GM12878 (cell line): Measurements from ENCODE around the gene NT5DC3. TPM values are rescaled to one million over a fixed set of nuclear protein-coding genes. Genes with fewer than 3 reads are reported as not detected.

Experiments
- ATAC-seq: fragments of 200-7000 bp; cut with Tn5 transposase; 3 replicates; pipeline ENCODE4 v1.9.1; 2020; ENCODE audit warnings: mild to moderate bottlenecking, moderate library complexity
- BruUV-seq: library from RNA; stranded (reverse); fragments of 400-500 nt; replicated peaks from 2 replicates; lab custom pipeline; 2021; lab: Mats Ljungman, UMichigan
- CTCF ChIA-PET: fragments of 300-600 bp; sonication (Branson Sonifier 250); formaldehyde crosslinking; extraction: SDS; loops from one replicate; lab custom pipeline; 2021; ENCODE audit warnings: inconsistent platforms; lab: Yijun Ruan, JAX
- POLR2A ChIA-PET: fragments of 350-600 bp; formaldehyde crosslinking; extraction: SDS; loops from one replicate; lab custom pipeline; 2021; ENCODE audit warnings: inconsistent platforms; lab: Charles Lee
- RAD21 ChIA-PET: fragments of 300-600 bp; sonication (Branson Sonifier 250); formaldehyde crosslinking; loops from one replicate; lab custom pipeline; 2023; ENCODE audit warnings: antibody characterized with exemption; ENCODE audit not compliant: unreplicated experiment; lab: Charles Lee
- SMC1A ChIA-PET: fragments of 300-600 bp; sonication (Branson Sonifier 250); formaldehyde crosslinking; loops from one replicate; lab custom pipeline; 2023; ENCODE audit not compliant: unreplicated experiment, uncharacterized antibody; lab: Charles Lee
- DNase-seq: peaks from one replicate; pipeline ENCODE4 v3.0.0-alpha.2; 2011; ENCODE audit warnings: low read depth, low spot score
- FAIRE-seq: peaks from 3 replicates; lab custom pipeline; 2011; peaks lifted over from hg19 to GRCh38; lab: Jason Lieb, UNC
- H2AFZ ChIP-seq: 2 replicates; pipeline ENCODE4 v1.6.0; 2011; ENCODE audit warnings: low read depth, low read length, control low read depth; ENCODE audit not compliant: control insufficient read depth
- H3K27ac ChIP-seq: 2 replicates; pipeline ENCODE4 v1.5.1; 2011; ENCODE audit warnings: control low read depth; ENCODE audit not compliant: control insufficient read depth, insufficient read depth
- H3K27me3 ChIP-seq, 2 experiments: replicated peaks in 1 of 2; 2 replicates each; pipeline versions ENCODE4 v1.6.0 to v1.6.1; 2011; ENCODE audit warnings: low read length in 1 of 2; ENCODE audit not compliant: control insufficient read depth in 2 of 2, insufficient read depth in 2 of 2
- H3K36me3 ChIP-seq, 2 experiments: 2 replicates each; pipeline ENCODE4 v1.5.1; 2011; ENCODE audit warnings: low read length in 1 of 2; ENCODE audit not compliant: control insufficient read depth in 2 of 2, insufficient read depth in 2 of 2
- H3K4me1 ChIP-seq: 2 replicates; pipeline ENCODE4 v1.6.1; 2011; ENCODE audit warnings: mild to moderate bottlenecking, low read length, moderate library complexity, mixed read lengths; ENCODE audit not compliant: control insufficient read depth, insufficient read depth
- H3K4me2 ChIP-seq: 2 replicates; pipeline ENCODE4 v1.6.0; 2011; ENCODE audit warnings: control low read depth; ENCODE audit not compliant: control insufficient read depth, insufficient read depth
- H3K4me3 ChIP-seq: fragments of 200-600 bp; sonication (generic); 2 replicates; pipeline ENCODE4 v1.5.1; 2016
- H3K79me2 ChIP-seq: 2 replicates; pipeline ENCODE4 v1.6.0; 2011; ENCODE audit warnings: low read length; ENCODE audit not compliant: control insufficient read depth, insufficient read depth
- H3K9ac ChIP-seq: 2 replicates; pipeline ENCODE4 v1.8.0; 2011; ENCODE audit warnings: low read length, control low read depth, mixed read lengths; ENCODE audit not compliant: control insufficient read depth, insufficient read depth
- H3K9me3 ChIP-seq: replicated peaks from 3 replicates; pipeline ENCODE4 v1.5.1; 2011; ENCODE audit warnings: mild to moderate bottlenecking, low read length; ENCODE audit not compliant: control insufficient read depth, insufficient read depth
- H4K20me1 ChIP-seq: 2 replicates; pipeline ENCODE4 v1.6.0; 2011; ENCODE audit not compliant: control insufficient read depth, insufficient read depth
- CHD2 ChIP-seq: IDR thresholded peaks from 2 replicates; pipeline ENCODE4 v1.6.1; 2011; ENCODE audit warnings: low read depth, low read length, improper control_type of control experiment, borderline replicate concordance
- ZNF687 ChIP-seq: fragments of 450-650 bp; IDR thresholded peaks from 2 replicates; pipeline ENCODE4 v1.6.1; 2017; ENCODE audit warnings: mild to moderate bottlenecking, moderate library complexity
- WGBS: methylation state at CpG from one replicate; pipeline ENCODE4 v1.1.6; 2016; ENCODE audit warnings: low lambda C conversion rate; ENCODE audit not compliant: insufficient replicate concordance, insufficient coverage; ENCODE audit errors: missing lambda C conversion rate; 5-methylcytosine and 5-hydroxymethylcytosine counted together
- in situ Hi-C: fragments of 300-500 bp; cut with MboI; formaldehyde crosslinking; loops from 9 replicates; pipeline ENCODE4 v1.14.3; 2018; ENCODE audit warnings: mixed read lengths
- intact Hi-C: fragments of 100-400 bp; cut with micrococcal nuclease; formaldehyde crosslinking; loops from one replicate; pipeline ENCODE4 v1.14.2; 2022; ENCODE audit not compliant: unreplicated experiment
- polyA plus RNA-seq, 11 experiments: library from polyadenylated mRNA; depleted of rRNA in 4 of 11; unstranded in 6 of 11; stranded (reverse) in 5 of 11; fragments of >200 nt; fragmentation: Nextera tagmentation in 4 of 11; fragmentation: Illumina TruSeq in 1 of 11; extraction: Ambion mirVana in 4 of 11; extraction: Trizol in 1 of 11; gene quantifications; 1 replicate in 1 of 11; 2 replicates in 10 of 11; pipeline versions ENCODE4 v1.2.1 to v1.2.3, GENCODE V29; 2011 to 2016; ENCODE audit warnings: inconsistent platforms in 2 of 11, missing spikeins in 2 of 11, low read depth in 1 of 11
- total RNA-seq, 4 experiments: library from RNA; depleted of rRNA in 3 of 4; stranded (reverse); fragments of >200 nt in 3 of 4; fragmentation: Illumina TruSeq in 1 of 4; extraction: Trizol in 1 of 4; gene quantifications; 2 replicates each; pipeline versions ENCODE4 v1.2.1 to v1.2.3, GENCODE V29; 2013 to 2021

Gene NT5DC3
- total and polyA plus RNA-seq, 10 of the 15 experiments (the other 5 are each of a cell fraction or from before 2014, with no cell fraction given) = 2.0 to 12.4 (median 5.9) TPM

GRCh38 chr12:103786201-103786600 is 54.8 kb downstream of the NT5DC3 start (continued):
- TF ChIP-seq ZNF687 = no peak

- no peak overlapping the region for H2AFZ ChIP-seq
- WGBS = 73% methylated on average over 4 of the region's 4 CpGs
- H3K27ac ChIP-seq = no peak overlapping the region
- no peaks in the 10 kb centered on the region for H3K9me3 ChIP-seq
- H3K36me3 ChIP-seq = peaks cover 5 to 8% of the 10 kb centered on the region in 2 experiments; a peak in 3 of 4 replicates
- H4K20me1 ChIP-seq = no peaks in the 10 kb centered on the region
- intact Hi-C loops = no loop called here
- BruUV-seq = no TSS peak
- ATAC-seq (no peak), FAIRE-seq (peak; percentile 38), DNase-seq (no peak)
- H3K4me2 ChIP-seq = no peak overlapping the region
- no peak for TF ChIP-seq CHD2
- CTCF ChIA-PET = no interaction called here
- POLR2A ChIA-PET = no interaction called here
- RAD21 ChIA-PET = no interaction called here
- in situ Hi-C loops = no loop called here
- SMC1A ChIA-PET = interaction anchor here (1.2 to 1.4 kb wide), 2 partner anchors 7 to 91 kb away, joined by 3 read pairs; no protein-coding TSS in a partner anchor
- H3K4me1 ChIP-seq = no peaks in the 10 kb centered on the region
- H3K79me2 ChIP-seq = no peaks in the 10 kb centered on the region
- no peaks in the 10 kb centered on the region for H3K27me3 ChIP-seq
- no peak overlapping the region for H3K4me3 ChIP-seq
- no peak overlapping the region for H3K9ac ChIP-seq
These were observed 55.6 kb downstream of the NT5DC3 start for GRCh38 chr12:103785243-103786031.
